Measurements from ENCODE around the gene ACSS3. TPM values are rescaled to one million over a fixed set of nuclear protein-coding genes. Genes with fewer than 3 reads are reported as not detected.

ACSS3 gene
- total RNA-seq, 2 donors from 2014 or later = not detected

DNA sequence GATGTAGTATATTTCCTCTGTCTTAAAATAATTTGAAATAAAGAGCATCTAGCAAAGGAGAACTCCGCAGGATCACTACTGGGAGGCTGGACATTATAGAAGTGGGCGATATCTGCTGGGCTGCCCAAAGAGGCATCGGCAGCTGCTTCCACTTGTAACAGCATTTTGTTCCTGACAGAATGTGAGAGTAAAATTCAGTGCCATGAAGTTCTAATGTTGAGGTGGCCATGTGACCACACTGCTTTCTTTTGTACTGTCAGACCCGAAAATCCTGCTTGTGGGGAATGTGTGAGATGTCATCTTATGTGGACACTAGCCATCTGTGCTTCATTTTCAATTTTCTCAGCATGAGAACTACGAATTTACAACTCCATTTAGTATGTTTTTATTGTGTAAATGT, 151.9 kb downstream of the ACSS3 start:
- ATAC-seq (no peak), DNase-seq (ENCODE audit: low spot score in 2 of 2) (no peak)
- no peak overlapping the region for H3K27ac Mint-ChIP-seq
- no peaks in the 10 kb centered on the region for H3K36me3 Mint-ChIP-seq
- peaks cover 6 to 12% of the 10 kb centered on the region in 2 donors for H3K9me3 Mint-ChIP-seq

DNA sequence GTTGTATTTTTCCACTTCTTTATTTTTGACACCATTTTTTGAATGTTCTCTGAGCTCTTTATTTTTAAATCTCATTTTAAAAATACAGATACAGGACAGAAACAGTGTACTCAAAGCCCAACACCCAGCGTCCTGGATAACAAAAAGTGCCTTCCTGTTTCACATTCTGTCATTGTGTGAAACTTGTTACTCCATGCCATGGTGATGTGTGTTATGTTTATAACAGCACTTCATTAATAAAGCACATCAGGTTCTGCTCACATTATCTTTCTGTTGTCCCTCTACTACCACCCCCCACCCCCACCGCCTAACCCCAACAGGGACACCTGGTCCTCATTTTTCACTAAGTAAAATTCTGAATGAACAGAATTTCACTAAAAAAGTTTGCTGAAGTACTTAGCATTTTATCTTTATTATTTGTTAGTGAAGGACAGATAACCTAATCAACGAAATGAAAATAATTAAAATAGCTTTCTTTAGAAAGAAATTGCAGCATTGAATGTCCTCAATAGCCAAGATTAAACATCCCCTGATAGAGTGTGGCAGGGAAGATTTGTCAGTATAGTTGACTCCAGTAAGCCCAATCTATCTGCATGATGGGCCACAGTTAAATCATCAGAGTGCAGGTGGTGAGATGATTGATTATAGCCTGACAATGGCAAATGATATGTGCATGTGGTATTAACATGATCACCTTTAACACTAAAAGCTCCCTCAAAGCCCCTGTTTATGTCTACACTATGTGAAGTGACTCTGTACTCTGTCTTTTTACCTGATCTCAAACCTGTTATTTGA, 153.9 kb downstream of the ACSS3 start:
- ATAC-seq (no peak), DNase-seq (ENCODE audit: low spot score in 2 of 2) (no peak)
- H3K9me3 Mint-ChIP-seq = peaks cover 4 to 8% of the 10 kb centered on the region in 2 donors
- H3K36me3 Mint-ChIP-seq = no peaks in the 10 kb centered on the region
- H3K27ac Mint-ChIP-seq = no peak overlapping the region

DNA sequence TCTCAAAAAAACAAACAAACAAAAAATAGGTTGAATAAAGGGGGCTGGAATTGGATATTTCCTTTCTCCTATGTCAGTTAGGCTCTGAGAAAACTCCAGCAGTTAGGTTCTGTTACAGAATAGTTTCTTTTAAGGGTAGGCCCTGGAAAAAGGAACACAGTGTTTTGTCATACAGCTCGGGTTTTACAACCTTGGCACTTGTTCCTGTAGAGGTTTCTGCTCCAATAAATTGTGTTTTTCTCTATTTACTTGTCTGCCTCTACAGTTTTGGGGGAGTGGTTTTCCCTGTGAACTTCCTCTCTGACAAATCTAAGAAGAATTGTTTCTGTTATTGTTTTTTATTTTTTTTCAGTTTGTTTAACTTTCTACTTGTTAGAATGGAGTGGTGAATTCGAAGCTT, 167.6 kb downstream of the ACSS3 start:
- ATAC-seq (no peak), DNase-seq (ENCODE audit: low spot score in 2 of 2) (no peak)
- Mint-ChIP-seq H3K9me3 (peaks cover 17 to 20% of the 10 kb centered on the region in 2 donors), H3K36me3 (peaks cover 0 to 7% of the 10 kb centered on the region in 2 donors), H3K27ac (no peak overlapping the region)

DNA sequence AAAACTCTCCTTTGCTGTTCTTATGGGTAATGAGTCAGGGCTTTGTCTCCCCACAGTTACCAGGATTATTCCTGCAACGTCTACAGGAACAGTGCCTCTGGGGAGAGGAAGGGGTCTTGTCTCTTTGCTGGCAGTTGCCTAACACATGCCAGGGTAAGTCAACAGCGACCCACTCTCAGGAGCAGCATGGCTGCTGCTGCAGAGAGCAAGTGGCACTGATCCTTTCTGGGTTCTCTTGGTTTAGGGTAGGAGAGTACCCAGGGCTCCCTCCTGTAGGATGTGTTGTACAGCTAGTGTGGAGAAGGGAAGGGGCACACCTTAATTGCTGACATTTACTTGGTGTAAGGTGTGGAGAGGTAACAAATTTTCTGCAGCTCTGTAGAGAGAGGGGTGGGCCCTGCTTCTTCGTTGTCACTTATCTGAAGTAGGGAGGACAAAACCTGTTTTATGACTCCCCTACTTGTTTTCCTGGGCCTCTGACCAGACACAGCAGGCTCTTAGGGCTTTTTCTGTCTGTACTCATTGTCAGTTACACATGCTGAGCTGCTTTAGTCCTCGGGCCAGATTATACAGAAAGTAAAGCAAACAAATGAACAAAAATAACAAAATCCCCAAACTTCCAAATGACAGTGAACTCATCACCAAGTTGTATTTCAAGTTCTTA, 168.2 kb downstream of the ACSS3 start:
- H3K27ac Mint-ChIP-seq = no peak overlapping the region
- peaks cover 0 to 7% of the 10 kb centered on the region in 2 donors for H3K36me3 Mint-ChIP-seq
- peaks cover 17 to 20% of the 10 kb centered on the region in 2 donors for H3K9me3 Mint-ChIP-seq
- DNase-seq (ENCODE audit: low spot score in 2 of 2) (no peak), ATAC-seq (no peak)

DNA sequence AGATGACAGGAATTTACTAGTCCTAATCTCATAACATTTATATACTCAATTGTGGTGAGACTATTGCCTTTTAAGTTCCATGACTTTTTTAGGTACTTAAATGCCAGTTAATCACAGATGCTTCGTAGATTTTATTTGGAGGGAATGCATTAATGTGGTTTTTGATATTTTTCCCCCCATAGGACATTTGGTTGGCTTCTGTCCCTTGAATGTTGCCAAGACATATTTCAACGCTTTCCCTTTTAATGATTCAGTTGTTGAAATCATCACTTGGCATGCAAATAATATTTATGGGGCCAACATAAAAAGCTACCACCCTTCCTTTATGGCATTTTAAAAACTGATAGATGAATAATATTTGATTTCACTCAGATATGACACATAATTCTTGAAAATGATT, 172.1 kb downstream of the ACSS3 start:
- no peak overlapping the region for H3K27ac Mint-ChIP-seq
- peaks cover 5 to 9% of the 10 kb centered on the region in 2 donors for H3K9me3 Mint-ChIP-seq
- no peaks in the 10 kb centered on the region for H3K36me3 Mint-ChIP-seq
- no peak for ATAC-seq
- DNase-seq (ENCODE audit: low spot score in 2 of 2) = no peak

DNA sequence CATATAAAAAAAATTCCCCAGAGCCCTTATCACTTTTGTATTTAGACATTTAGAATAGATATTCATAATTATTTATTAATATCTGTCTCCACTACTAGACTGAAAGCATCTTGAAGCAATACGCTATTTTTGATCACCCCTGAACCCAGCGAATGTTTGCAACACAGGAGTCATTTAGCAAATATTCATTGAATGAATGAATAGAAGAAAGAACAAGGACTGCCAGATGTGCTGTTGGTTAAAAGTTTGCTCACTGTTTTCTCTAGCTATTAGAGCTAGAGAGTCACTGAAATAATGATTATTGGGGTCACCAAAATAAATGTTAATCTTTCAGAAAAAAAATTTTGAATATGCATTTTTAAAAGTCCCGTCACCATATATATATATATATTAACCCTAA, 174.3 kb downstream of the ACSS3 start:
- H3K9me3 Mint-ChIP-seq = peaks cover 2 to 4% of the 10 kb centered on the region in 2 donors
- ATAC-seq (no peak), DNase-seq (ENCODE audit: low spot score in 2 of 2) (no peak)
- H3K27ac Mint-ChIP-seq = no peak overlapping the region
- H3K36me3 Mint-ChIP-seq = no peaks in the 10 kb centered on the region

DNA sequence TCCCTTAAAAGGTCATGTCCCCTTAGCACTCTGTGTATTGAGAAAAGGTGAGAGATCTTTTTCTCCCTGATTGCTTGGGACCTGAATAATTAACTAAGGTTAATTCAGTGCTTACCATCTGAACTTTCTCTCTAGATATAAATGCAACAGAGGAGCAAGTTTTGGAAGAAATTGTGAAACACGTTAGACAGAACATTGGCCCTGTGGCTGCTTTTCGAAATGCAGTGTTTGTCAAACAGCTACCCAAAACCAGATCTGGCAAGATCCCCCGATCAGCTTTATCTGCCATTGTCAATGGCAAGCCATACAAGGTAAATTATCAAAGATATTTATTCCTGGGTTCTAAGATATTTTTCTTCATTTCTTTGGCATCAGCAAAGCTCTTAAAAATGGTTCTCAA, 175.5 kb downstream of the ACSS3 start:
- no peak overlapping the region for H3K27ac Mint-ChIP-seq
- H3K36me3 Mint-ChIP-seq = no peaks in the 10 kb centered on the region
- DNase-seq (ENCODE audit: low spot score in 2 of 2) = no peak

DNA sequence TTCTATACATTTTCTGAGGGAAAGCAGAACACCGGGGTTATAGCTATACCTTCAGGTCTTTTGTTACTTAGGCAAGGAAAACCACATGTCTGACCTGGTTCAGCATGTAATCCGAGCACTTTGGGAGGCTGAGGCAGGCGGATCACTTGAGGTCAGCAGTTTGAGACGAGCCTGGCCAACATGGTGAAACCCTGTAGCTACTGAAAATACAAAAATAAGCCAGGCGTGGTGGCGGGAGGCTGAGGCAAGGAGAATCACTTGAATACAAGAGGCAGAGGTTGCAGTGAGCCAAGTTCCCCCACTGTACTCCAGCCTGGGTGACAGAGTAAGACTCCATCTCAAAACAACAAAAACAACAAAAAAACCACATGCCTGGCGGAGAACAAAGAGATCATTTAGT, 177.6 kb downstream of the ACSS3 start:
- H3K9me3 Mint-ChIP-seq = peaks cover 0 to 4% of the 10 kb centered on the region in 2 donors
- DNase-seq (ENCODE audit: low spot score in 2 of 2) (no peak), ATAC-seq (no peak)
- H3K36me3 Mint-ChIP-seq = no peaks in the 10 kb centered on the region
- H3K27ac Mint-ChIP-seq = no peak overlapping the region

More for the DNA sequence above, 175.5 kb downstream of the ACSS3 start:
- ATAC-seq = no peak
- H3K9me3 Mint-ChIP-seq = peaks cover under 1 to 4% of the 10 kb centered on the region in 2 donors

DNA sequence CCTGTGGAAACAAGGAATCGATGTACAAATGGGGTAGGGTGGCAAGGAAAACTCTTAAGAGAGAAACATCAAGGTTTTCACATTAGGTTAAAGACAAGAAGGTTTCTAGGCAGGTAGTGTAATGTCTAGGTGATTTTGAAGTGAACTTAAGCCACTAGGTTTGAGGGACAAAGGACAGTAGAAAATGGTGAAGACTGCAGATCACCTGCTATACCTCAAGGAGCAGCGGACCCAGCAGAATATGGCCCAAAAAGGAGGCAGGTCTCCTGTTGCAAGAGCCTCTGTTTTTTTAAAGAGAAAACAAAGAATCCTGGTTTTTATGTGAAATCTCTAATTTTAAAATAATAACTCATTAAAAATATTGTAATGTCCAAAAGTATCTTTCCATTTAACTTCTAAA, 178.1 kb downstream of the ACSS3 start:
- DNase-seq (ENCODE audit: low spot score in 2 of 2) (no peak), ATAC-seq (no peak)
- Mint-ChIP-seq H3K36me3 (no peaks in the 10 kb centered on the region), H3K27ac (no peak overlapping the region), H3K9me3 (peaks cover 0 to 4% of the 10 kb centered on the region in 2 donors)

DNA sequence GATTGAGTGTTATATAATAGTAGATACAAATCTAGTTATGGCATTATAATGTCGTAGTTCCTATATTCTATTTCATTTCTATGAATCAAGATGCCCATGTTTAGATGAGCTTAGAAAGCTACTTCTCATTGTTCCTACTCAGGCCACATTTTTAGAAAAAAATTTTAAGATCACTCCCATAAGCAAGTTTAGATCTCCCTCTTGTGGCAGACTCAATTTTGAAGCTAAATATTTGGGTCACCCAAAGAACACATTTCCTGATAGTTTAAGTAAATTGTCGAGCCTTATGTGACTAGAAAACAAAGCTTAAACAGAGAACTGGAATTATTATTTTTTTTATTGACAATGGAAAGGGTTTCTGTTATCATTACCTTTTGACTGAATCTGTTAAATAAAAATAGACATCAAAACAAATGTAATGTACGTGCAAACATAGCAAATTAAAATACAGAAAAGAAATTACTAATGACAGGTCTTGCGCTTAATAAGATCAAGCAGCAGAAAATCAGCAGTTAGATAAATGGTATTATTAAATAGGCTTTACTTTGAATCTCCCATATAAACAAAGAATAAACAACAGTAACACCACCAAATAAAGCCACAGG, 180.2 kb downstream of the ACSS3 start:
- no peak overlapping the region for H3K27ac Mint-ChIP-seq
- H3K36me3 Mint-ChIP-seq = no peaks in the 10 kb centered on the region

DNA sequence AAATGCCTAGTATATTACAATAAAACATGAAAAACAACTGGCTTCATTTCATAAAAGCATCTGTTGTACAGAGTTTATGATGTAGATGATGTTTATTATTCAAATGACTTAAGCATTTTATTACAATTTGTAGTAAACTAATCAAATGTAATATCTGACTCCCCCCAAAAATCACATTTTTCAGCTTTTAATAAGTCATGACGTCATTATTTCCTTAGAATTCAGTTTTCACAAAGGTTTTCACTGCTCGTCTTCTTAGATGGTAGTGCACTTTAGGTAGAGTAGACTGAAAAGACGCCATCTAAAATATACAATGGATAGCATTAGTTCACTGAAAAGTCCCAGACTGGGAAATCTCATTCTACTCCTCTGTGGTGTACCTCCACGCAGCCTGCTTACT, 181.5 kb downstream of the ACSS3 start:
- ATAC-seq (no peak), DNase-seq (ENCODE audit: low spot score in 2 of 2) (no peak)
- Mint-ChIP-seq H3K9me3 (peaks cover 3 to 7% of the 10 kb centered on the region in 2 donors), H3K27ac (no peak overlapping the region), H3K36me3 (no peaks in the 10 kb centered on the region)

More for the DNA sequence above, 180.2 kb downstream of the ACSS3 start:
- ATAC-seq = no peak
- no peak for DNase-seq (ENCODE audit: low spot score in 2 of 2)
- peaks cover 0 to 4% of the 10 kb centered on the region in 2 donors for H3K9me3 Mint-ChIP-seq

DNA sequence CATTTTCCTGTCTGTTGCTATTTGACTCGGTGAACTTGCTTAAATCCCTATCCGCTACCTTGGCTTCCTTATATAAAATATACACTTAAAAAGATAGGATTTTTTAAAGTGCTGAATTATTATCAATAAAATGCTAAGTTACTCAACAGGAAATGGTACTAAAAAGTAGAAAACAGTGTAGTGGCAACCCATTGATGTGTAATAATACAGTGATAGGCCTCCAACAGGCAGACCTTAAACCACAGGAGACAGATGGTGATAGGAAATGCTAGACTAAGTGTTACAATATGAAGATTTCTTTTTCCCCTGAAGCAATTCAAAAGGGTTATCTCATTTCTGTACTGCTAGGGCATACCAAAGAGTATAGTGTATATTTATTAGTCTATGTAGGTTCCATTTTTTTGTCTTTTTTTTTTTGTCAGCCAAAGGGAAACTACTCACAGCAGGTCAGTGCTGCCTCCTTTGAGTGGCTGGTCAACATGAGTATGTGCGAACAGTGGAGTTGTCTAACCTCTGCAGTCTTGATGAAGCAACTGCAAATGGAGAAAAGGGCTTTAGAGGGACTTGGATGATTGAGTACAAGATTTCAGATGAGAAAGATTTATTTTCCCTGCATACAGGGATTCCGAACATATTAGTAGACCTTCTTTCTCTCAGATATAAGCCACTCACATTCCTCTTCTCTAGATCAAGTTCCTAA, 183.8 kb downstream of the ACSS3 start:
- peaks cover 3 to 5% of the 10 kb centered on the region in 2 donors for H3K9me3 Mint-ChIP-seq
- DNase-seq (ENCODE audit: low spot score in 2 of 2) (no peak), ATAC-seq (no peak)
- H3K27ac Mint-ChIP-seq = no peak overlapping the region
- H3K36me3 Mint-ChIP-seq = no peaks in the 10 kb centered on the region

DNA sequence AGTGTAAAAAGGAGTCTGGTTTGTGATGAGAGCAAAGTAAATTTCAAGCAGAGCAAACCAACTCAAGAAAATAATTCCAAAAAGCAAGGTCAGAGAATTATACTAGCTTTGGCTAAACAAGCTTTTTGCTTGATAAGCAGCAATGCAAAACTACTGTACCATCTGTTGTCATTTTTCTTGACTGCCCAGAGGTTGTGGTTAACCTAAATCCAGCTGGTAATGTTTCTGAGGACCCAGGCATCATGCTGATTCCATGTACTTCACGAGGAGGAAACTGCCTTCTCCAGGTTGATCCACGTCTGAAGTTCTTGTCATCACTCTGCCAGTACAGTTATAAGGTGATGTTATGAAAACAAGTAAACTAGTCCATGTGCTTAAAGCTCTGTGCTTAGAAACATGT, 185.2 kb downstream of the ACSS3 start:
- peaks cover 3 to 5% of the 10 kb centered on the region in 2 donors for H3K9me3 Mint-ChIP-seq
- H3K36me3 Mint-ChIP-seq = no peaks in the 10 kb centered on the region
- ATAC-seq (no peak), DNase-seq (ENCODE audit: low spot score in 2 of 2) (no peak)
- no peak overlapping the region for H3K27ac Mint-ChIP-seq

DNA sequence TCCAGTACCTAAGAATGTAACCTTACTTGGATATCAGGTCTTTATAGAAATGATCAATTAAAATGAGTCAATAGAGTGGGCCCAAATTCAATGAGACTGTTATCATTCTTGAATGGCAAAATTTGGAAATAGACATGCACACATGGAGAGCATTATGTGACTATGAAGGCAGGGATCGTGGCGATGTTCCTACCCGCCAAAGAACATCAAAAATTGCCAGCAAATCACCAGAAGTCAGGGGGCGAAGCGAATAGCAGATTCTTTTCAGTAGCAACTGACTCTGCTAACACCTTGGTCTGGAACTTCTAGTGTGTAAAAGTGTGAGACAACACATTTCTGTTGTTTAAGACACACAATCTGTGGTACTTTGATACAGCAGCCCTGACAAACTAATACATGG, 192.5 kb downstream of the ACSS3 start:
- no peak for DNase-seq (ENCODE audit: low spot score in 2 of 2)
- peaks cover 0 to 4% of the 10 kb centered on the region in 2 donors for H3K9me3 Mint-ChIP-seq
- H3K27ac Mint-ChIP-seq = no peak overlapping the region
- no peak for ATAC-seq
- no peaks in the 10 kb centered on the region for H3K36me3 Mint-ChIP-seq

DNA sequence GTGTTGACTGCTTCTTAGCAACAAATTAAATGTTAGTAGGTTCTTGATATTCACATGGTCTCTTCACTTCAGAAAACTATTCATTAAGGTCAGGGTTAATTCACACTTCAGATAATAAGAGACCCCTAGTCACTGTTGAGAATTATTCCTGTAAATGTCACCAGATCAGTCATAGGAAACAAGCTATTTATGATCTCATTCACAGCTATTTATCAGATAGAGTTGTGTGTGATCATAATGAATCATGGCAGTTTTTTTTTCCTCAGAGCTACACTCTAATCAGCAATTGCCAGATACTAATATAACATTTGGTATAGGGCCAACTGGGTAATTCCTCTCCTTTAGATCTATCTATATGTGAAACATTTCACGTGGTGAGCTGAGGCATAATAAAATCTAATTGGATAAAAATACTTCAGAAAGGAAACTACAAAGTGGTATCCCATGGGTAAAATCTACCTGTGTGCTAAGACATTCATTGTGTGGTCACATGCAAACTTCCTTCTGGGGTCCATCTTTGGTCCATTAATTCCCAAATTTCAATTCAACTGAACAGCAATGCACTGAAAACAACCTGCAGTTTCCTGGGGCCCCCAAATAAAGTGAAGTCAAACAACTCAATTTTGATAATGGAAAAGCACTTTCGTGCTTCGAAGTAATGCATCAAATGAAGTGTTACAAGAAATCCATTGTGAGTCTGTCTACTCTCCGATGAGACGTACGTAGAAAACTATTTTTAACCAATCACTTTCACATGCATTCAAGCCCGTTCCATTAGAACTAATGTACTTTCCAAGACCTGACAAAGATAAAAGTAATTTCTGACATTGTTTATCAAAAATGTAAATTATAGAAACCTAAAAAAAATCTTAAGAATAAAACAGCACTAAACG, 197.0 kb downstream of the ACSS3 start:
- DNase-seq (ENCODE audit: low spot score in 2 of 2) (no peak), ATAC-seq (no peak)
- H3K27ac Mint-ChIP-seq = no peak overlapping the region
- peaks cover 6 to 8% of the 10 kb centered on the region in 2 donors for H3K9me3 Mint-ChIP-seq
- no peaks in the 10 kb centered on the region for H3K36me3 Mint-ChIP-seq

DNA sequence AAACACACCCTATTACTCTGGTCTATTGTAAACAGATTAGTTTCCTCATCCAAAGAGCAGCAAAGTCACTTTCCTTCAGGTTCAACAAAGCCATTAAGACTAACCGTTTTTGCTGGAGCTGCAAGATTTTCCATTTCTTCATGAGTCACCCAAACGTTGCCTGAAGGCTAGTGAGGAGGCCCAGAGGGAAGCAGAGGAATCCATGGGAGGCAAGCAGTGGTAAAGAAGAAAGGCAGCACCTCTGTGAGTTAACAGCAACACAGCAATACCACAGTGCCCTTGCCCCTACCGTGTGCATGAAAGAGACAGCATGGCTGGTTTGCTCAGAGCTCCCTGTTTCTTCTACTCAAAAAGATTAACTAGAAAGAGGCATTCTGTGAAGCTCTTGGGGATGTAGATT, 206.3 kb downstream of the ACSS3 start:
- Mint-ChIP-seq H3K9me3 (no peaks in the 10 kb centered on the region), H3K27ac (no peak overlapping the region), H3K36me3 (no peaks in the 10 kb centered on the region)
- no peak for DNase-seq (ENCODE audit: low spot score in 2 of 2)
- ATAC-seq = no peak
